Renal cortex interstitium (tissue), 11 donors: ENCODE measurements around the gene RABL3. TPM values are rescaled to one million over a fixed set of nuclear protein-coding genes. Genes with fewer than 3 reads are reported as not detected.
"Not testable (repeated sequence)": the region's sequence is repeated elsewhere in the genome, so short reads cannot be mapped to it uniquely, and the experiment has no call there.

Experiments used
- DNase-seq, 11 donors: peaks; one replicate each; pipeline ENCODE4 v3.0.0-alpha.2; 2013; ENCODE audit warnings: low read depth in 9 of 11, low spot score in 4 of 11; ENCODE audit errors: extremely low read depth in 1 of 11
- polyA plus RNA-seq, 3 donors: library from polyadenylated mRNA; unstranded; fragments of 120-200 nt; gene quantifications; one replicate each; pipeline ENCODE4 v1.2.1, GENCODE V29; 2013; ENCODE audit not compliant: insufficient read length in 3 of 3

RABL3 gene
- polyA plus RNA-seq, 3 donors = 26.5 to 33.0 (median 28.9) TPM

DNA sequence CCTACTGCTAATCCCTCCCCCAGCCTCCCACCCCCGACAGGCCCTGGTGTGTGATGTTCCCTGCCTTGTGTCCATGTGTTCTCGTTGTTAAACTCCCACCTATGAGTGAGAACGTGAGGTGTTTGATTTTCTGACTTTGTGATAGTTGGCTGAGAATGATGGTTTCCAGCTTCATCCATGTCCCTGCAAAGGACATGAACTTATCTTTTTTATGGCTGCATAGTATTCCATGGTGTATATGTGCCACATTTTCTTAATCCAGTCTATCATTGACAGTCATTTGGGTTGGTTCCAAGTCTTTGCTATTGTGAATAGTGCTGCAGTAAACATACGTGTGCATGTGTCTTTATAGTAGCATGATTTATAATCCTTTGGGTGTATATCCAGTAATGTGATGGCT lies 16.2 kb upstream of the RABL3 start:
- not testable (repeated sequence) for DNase-seq

GRCh38 chr3:120756061-120756460 lies 13.7 kb upstream of the RABL3 start:
- no peak for DNase-seq

DNA sequence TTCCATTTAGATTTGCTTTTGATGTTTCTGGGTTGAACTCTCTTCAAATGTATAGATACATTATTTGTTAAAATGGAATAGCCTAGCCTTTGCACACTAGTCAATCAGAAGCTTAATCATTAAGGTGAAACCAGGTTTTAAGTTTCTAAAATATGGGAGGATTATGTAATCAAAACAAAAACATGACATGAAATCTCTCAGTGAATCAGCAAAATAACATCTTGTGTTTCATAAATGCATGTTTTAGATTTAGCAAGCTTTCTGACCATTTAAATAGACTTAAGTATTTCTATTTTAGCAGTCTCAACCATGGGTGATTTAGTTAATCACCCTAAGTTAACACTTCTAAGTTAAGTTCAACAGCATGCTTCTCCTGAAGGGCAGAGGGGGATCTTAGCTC lies 11.5 kb upstream of the RABL3 start:
- DNase-seq = no peak

DNA sequence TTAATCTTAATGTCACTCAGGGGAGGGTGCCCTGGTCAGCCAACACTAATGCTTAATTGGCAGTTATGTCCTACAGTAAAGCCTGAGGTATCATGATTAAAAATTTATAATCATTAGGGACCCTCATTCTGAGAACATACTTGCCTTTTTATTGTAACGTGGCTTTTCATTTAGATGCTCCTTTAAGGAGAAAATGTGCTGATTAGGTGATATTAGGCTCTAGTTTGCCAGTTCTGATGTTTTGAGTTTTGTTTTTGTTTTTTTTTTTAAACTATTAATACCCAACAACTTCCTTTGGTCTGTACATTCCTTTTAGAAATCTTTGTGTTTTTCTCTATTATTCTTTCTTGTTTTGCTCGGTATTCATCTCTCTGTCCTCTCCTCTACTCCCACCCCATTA lies 10.5 kb upstream of the RABL3 start:
- no peak for DNase-seq

DNA sequence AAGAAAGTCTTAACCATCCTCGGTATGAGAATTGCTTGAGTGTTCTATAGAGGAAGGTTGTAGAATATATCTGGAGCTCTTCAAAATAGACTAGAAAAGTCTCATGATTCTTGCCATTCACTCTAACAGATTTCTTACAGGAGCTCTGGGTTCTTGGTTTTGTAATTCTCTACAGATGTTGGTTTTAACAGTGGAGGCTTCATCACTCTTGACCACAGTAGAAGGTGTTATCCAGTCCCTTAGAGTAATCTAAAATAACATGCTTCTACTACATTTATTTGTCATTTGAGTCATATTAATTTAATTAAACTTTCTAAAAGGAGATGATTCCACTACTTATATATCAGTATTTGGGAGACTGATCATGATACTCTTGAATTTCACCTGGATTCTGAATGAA lies 9.9 kb upstream of the RABL3 start:
- DNase-seq = no peak

GRCh38 chr3:120749843-120750242 lies 7.5 kb upstream of the RABL3 start:
- DNase-seq = no peak

DNA sequence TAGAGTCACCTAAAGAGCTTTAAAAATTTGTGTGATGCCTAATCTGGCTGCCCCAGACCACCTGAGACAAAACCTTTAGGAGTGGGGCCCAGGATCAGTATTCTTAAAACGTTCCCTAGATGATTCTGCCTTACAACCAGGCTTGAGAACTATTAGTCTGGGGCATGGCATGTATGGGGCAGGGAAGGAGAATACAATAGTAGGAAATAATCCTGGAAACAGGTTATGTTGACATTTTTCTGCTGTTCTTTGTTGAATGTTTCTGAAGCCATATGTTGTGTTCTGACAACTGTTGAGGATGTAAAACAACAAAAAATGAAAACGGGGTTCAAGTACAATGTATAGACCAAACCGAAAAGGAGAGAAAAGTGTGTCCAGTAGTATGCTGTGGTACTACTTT lies 3.1 kb upstream of the RABL3 start:
- DNase-seq = no peak

DNA sequence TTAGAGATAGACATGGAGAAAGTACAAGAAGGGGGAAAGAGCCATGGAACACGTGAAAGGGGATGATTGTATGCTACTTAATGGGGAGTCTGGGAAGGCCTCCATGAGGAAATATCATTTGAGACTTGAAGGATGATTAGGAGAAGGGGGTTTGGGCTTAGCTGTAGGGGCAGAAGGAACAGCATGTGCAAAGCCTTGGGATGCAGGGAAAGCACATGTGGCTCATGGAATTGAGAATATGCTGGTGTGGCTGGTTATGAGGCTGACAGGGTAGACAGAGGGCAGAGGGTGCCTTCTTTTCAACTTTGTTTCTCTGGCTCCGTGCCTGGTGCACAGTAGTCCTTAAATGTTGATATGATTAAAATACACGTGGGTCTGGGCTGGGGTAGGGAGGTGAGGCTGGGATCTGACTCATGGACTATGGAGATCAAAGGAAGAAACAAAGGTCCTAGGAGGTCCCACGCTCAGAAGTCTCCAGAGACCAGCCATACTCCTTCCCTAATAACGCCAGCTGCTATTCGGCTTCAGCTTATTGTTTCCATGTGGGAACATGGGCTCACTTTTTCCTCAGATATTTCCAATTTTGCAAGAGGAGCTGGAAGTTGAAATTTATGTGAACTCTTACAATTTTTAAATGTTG lies 1.4 kb upstream of the RABL3 start:
- no peak for DNase-seq

GRCh38 chr3:120742849-120743365 lies 591 bp upstream of the RABL3 start:
- peak in 3 of 11 donors; percentile 13 to 18 (median 15) for DNase-seq

GRCh38 chr3:120741837-120742197 lies 499 bp downstream of the RABL3 start:
- DNase-seq = peak in 2 of 11 donors; percentile 39 to 45

DNA sequence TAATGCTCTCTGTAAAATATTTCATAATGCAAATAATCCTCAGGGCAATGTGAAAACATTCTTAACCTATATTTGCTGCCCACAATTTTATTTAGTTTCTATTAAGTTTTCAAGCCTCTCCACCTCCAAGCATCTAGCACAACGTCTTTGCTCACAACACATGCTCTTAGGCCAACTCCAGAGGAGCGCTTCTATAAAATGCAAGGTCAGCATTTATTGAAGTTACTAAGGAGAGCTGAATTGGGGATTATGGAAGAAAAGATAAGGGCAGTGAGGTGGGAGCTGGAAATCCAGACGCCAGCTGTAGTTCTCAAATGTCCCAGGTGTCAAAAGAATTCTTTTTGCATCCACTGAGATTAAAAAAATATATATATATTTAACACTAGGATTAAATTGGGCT lies 996 bp downstream of the RABL3 start:
- DNase-seq = no peak

- DNase-seq = not testable (repeated sequence)
These were observed 4.3 kb downstream of the RABL3 start for GRCh38 chr3:120738006-120738405.

DNA sequence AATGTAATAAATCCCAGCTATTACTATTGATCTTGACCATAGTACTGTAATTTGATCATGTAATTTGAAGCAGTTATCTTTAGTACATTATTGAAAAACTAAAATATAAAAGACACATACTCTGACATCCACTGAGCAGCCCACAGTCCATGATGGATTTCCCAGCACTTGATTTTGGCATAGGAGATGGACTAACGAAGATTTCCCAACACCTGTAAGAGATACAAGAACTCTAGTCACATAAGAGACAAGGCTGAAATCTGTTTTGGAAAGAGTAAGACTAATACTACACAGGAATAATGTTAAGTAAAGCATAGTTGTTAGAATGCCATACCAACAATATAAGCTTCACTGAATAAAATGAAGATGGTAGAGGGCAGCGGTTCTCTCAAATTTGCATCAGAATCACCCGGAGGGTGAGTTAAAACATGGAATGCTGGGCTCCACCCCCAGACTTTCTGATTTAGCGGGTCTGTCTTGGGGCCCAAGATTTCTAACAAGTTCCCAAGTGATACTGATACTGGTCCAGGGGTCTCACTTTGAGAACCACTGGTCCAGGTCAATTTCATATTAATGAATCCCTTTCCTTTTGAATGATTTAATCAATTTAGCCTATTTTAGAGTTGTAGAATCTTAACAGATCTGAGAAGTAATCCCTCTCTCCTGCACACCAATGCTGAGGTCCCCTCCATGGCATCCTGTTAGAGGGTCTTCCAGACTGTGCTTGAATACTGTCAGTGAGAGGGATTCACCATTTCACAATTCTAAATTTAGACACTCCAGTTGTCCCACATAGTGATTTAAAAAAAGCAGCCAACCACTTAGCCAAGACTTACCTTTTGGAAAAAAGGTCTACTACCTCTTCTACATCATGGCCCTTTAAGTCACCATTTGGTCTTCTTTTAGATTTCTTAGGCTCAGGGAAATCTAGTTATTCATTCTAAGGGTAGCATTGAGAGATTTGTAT lies 11.5 kb downstream of the RABL3 start:
- no peak for DNase-seq

- DNase-seq = no peak
These were observed 15.5 kb downstream of the RABL3 start for GRCh38 chr3:120726791-120727190.

DNA sequence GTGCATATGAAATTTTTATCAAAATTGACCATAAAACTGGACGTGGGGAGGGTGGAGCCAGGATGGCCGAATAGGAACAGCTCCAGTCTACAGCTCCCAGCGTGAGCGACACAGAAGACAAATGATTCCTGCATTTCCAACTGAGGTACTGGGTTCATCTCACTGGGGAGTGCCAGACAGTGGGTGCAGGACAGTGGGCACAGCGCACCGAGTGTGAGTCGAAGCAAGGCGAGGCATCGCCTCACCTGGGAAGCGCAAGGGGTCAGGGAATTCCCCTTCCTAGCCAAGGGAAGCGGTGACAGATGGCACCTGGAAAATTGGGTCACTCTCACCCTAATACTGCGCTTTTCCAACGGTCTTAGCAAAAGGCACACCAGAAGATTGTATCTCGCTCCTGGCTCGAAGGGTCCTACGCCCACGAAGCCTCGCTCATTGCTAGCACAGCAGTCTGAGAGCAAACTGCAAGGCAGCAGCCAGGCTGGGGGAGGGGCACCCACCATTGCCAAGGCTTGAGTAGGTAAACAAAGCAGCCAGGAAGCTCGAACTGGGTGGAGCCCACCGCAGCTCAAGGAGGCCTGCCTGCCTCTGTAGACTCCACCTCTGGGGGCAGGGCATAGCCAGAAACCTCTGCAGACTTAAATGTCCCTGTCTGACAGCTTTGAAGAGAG lies 23.0 kb downstream of the RABL3 start:
- not testable (repeated sequence) for DNase-seq

- DNase-seq = no peak
These were observed 29.1 kb downstream of the RABL3 start for GRCh38 chr3:120713262-120713661.

GRCh38 chr3:120710369-120710768 lies 31.9 kb downstream of the RABL3 start:
- DNase-seq = no peak

GRCh38 chr3:120708408-120708807 lies 33.9 kb downstream of the RABL3 start:
- no peak for DNase-seq

GRCh38 chr3:120706950-120707349 lies 35.4 kb downstream of the RABL3 start:
- DNase-seq = no peak
